ENCODE results near the gene ZNF607. TPM values are rescaled to one million over a fixed set of nuclear protein-coding genes. Genes with fewer than 3 reads are reported as not detected.

ZNF607 gene
- total RNA-seq, 2 experiments from 2014 or later = 6.3 to 13.8 TPM

GRCh38 chr19:37738371-37738770 is 18.8 kb upstream of the ZNF607 start:
- H3K36me3 ChIP-seq (ENCODE audit: insufficient read depth, low read length) = peaks cover 19% of the 10 kb centered on the region
- DNase-seq (ENCODE audit: low spot score) = no peak
- H2AFZ ChIP-seq (ENCODE audit: low read length) = no peak overlapping the region
- ChIA-PET CTCF (ENCODE audit: unreplicated experiment) (no interaction called here), POLR2A (no interaction called here)
- H3K79me2 ChIP-seq (ENCODE audit: insufficient read depth, low read depth, low read length) = no peaks in the 10 kb centered on the region
- no TSS peak for BruUV-seq (replicated peaks)
- H4K20me1 ChIP-seq (ENCODE audit: insufficient read depth, low read length) = no peaks in the 10 kb centered on the region
- H3K27ac ChIP-seq (ENCODE audit: low read depth, low read length, poor library complexity, severe bottlenecking) = no peak overlapping the region
- no peak for TF ChIP-seq CTCF (conservative IDR thresholded peaks at IDR 0.05; ENCODE audit: low read length)
- TF ChIP-seq EZH2phosphoT487 (IDR thresholded peaks at IDR 0.05; ENCODE audit: borderline replicate concordance, low read depth, low read length) = no peak
- intact Hi-C loops (cut with micrococcal nuclease; ENCODE audit: unreplicated experiment) = no loop called here
- H3K4me1 ChIP-seq (ENCODE audit: insufficient read depth, low read length, poor library complexity, severe bottlenecking) = no peaks in the 10 kb centered on the region
- no peak overlapping the region for H3K4me3 ChIP-seq (ENCODE audit: low read depth, low read length, poor library complexity, severe bottlenecking)
- H3K9me2 ChIP-seq (ENCODE audit: insufficient read depth, low read length) = no peaks in the 10 kb centered on the region
- H3K9me3 ChIP-seq (ENCODE audit: low read length) = peaks cover 12% of the 10 kb centered on the region; the same call in 1 of the 2 replicates
- H3K4me2 ChIP-seq (ENCODE audit: low read length) = no peak overlapping the region

- TF ChIP-seq EZH2phosphoT487 (IDR thresholded peaks at IDR 0.05; ENCODE audit: borderline replicate concordance, low read depth, low read length) = no peak
- no peak for TF ChIP-seq CTCF (conservative IDR thresholded peaks at IDR 0.05; ENCODE audit: low read length)
- Histone ChIP-seq H3K9me3 (ENCODE audit: low read length) (no peaks in the 10 kb centered on the region), H3K36me3 (ENCODE audit: insufficient read depth, low read length) (no peaks in the 10 kb centered on the region), H2AFZ (ENCODE audit: low read length) (no peak overlapping the region), H4K20me1 (ENCODE audit: insufficient read depth, low read length) (no peaks in the 10 kb centered on the region), H3K79me2 (ENCODE audit: insufficient read depth, low read depth, low read length) (no peaks in the 10 kb centered on the region), H3K4me2 (ENCODE audit: low read length) (no peak overlapping the region), H3K27ac (ENCODE audit: low read depth, low read length, poor library complexity, severe bottlenecking) (no peak overlapping the region), H3K9me2 (ENCODE audit: insufficient read depth, low read length) (no peaks in the 10 kb centered on the region), H3K4me3 (ENCODE audit: low read depth, low read length, poor library complexity, severe bottlenecking) (no peak overlapping the region), H3K4me1 (ENCODE audit: insufficient read depth, low read length, poor library complexity, severe bottlenecking) (no peaks in the 10 kb centered on the region)
- POLR2A ChIA-PET = no interaction called here
- no TSS peak for BruUV-seq (replicated peaks)
- DNase-seq (ENCODE audit: low spot score) = no peak
- intact Hi-C loops (cut with micrococcal nuclease; ENCODE audit: unreplicated experiment) = no loop called here
- CTCF ChIA-PET (ENCODE audit: unreplicated experiment) = no interaction called here
Measured at GRCh38 chr19:37725181-37725580, 5.6 kb upstream of the ZNF607 start.

- Histone ChIP-seq H3K4me2 (ENCODE audit: low read length) (peak overlapping the region; percentile 87), H3K36me3 (ENCODE audit: insufficient read depth, low read length) (peaks cover 16% of the 10 kb centered on the region), H3K9me2 (ENCODE audit: insufficient read depth, low read length) (no peaks in the 10 kb centered on the region), H3K27ac (ENCODE audit: low read depth, low read length, poor library complexity, severe bottlenecking) (no peak overlapping the region), H3K4me3 (ENCODE audit: low read depth, low read length, poor library complexity, severe bottlenecking) (peak overlapping the region; percentile 80), H3K79me2 (ENCODE audit: insufficient read depth, low read depth, low read length) (peaks cover 15% of the 10 kb centered on the region; the same call in 1 of the 2 replicates), H2AFZ (ENCODE audit: low read length) (peak overlapping the region; percentile 62; the same call in 1 of the 2 replicates), H4K20me1 (ENCODE audit: insufficient read depth, low read length) (no peaks in the 10 kb centered on the region), H3K9me3 (ENCODE audit: low read length) (no peaks in the 10 kb centered on the region; the same call in 1 of the 2 replicates), H3K4me1 (ENCODE audit: insufficient read depth, low read length, poor library complexity, severe bottlenecking) (peaks cover 9% of the 10 kb centered on the region)
- CTCF ChIA-PET (ENCODE audit: unreplicated experiment) = interaction anchor here (0.6 kb wide), 1 partner anchor 60 kb away, joined by 4 read pairs; no protein-coding TSS in a partner anchor
- no peak for TF ChIP-seq EZH2phosphoT487 (IDR thresholded peaks at IDR 0.05; ENCODE audit: borderline replicate concordance, low read depth, low read length)
- 0 out of 2 replicates have a peak, but pooled peaks have one; percentile 28 for TF ChIP-seq CTCF (conservative IDR thresholded peaks at IDR 0.05; ENCODE audit: low read length)
- BruUV-seq (replicated peaks) = no TSS peak
- no peak for DNase-seq (ENCODE audit: low spot score)
- POLR2A ChIA-PET = interaction anchor here (0.6 to 1.3 kb wide), 3 partner anchors 16 to 881 kb away, joined by 3 to 5 read pairs (median 4); partner anchors contain the start of gene ZNF573
- intact Hi-C loops (cut with micrococcal nuclease; ENCODE audit: unreplicated experiment) = loop anchor here (5.0 to 10.0 kb wide), 2 partner anchors 57 to 255 kb away; partner anchors contain the start of genes ZNF569, ZNF570 and ZNF573
Measured at GRCh38 chr19:37719927-37720265, 335 bp upstream of the ZNF607 start.

Data from OCI-LY7 (cell line).